IMR-90 (cell line): Measurements from ENCODE around the gene ICAM4. TPM values are rescaled to one million over a fixed set of nuclear protein-coding genes. Genes with fewer than 3 reads are reported as not detected.

Source experiments
- ATAC-seq: fragments of 200-7000 bp; cut with Tn5 transposase; 2 replicates; pipeline ENCODE4 v1.9.1; 2020; ENCODE audit warnings: low read depth, mild to moderate bottlenecking, moderate library complexity
- BruUV-seq: library from RNA; stranded (reverse); fragments of 400-500 nt; replicated peaks from 2 replicates; lab custom pipeline; 2021; lab: Mats Ljungman, UMichigan
- CTCF ChIA-PET: fragments of 300-600 bp; formaldehyde crosslinking; extraction: SDS; loops from one replicate; lab custom pipeline; 2021; ENCODE audit warnings: antibody characterized with exemption; lab: Yijun Ruan, JAX
- POLR2A ChIA-PET: fragments of 300-600 bp; sonication (Branson Sonifier 250); formaldehyde crosslinking; loops from one replicate; lab custom pipeline; 2022; ENCODE audit warnings: antibody characterized with exemption; ENCODE audit not compliant: unreplicated experiment; lab: Charles Lee
- DNase-seq: peaks from one replicate; pipeline ENCODE4 v3.0.0; 2013
- H2AFZ ChIP-seq: replicated peaks from 2 replicates; pipeline ENCODE3; 2013; ENCODE audit warnings: low read length, mild to moderate bottlenecking; ENCODE audit not compliant: poor library complexity
- H2AK5ac ChIP-seq: 2 replicates; pipeline ENCODE4 v1.6.1; 2013; ENCODE audit warnings: low read depth, low read length, inconsistent platforms
- H2AK9ac ChIP-seq: replicated peaks from 2 replicates; pipeline ENCODE3; 2013; ENCODE audit warnings: mild to moderate bottlenecking, low read depth, low read length, moderate library complexity; ENCODE audit not compliant: poor library complexity
- H2BK120ac ChIP-seq: 2 replicates; pipeline ENCODE4 v1.6.1; 2013; ENCODE audit warnings: low read depth, low read length, inconsistent platforms
- H2BK15ac ChIP-seq: 3 replicates; pipeline ENCODE4 v1.6.1; 2013; ENCODE audit warnings: low read depth, low read length, inconsistent platforms
- H2BK20ac ChIP-seq: 2 replicates; pipeline ENCODE4 v1.6.1; 2013; ENCODE audit warnings: low read depth, mild to moderate bottlenecking, inconsistent platforms, low read length, moderate library complexity
- H2BK5ac ChIP-seq: 2 replicates; pipeline ENCODE4 v1.6.1; 2013; ENCODE audit warnings: mild to moderate bottlenecking, low read depth, low read length, inconsistent platforms; ENCODE audit not compliant: poor library complexity, severe bottlenecking
- H3K14ac ChIP-seq: replicated peaks from 2 replicates; pipeline ENCODE4 v1.6.1; 2013; ENCODE audit warnings: low read depth, low read length, inconsistent platforms
- H3K18ac ChIP-seq: 2 replicates; pipeline ENCODE4 v1.6.1; 2013; ENCODE audit warnings: low read depth, low read length, control low read depth
- H3K23ac ChIP-seq: 2 replicates; pipeline ENCODE4 v1.6.1; 2013; ENCODE audit warnings: low read depth, low read length, inconsistent platforms
- H3K27ac ChIP-seq: 2 replicates; pipeline ENCODE4 v1.5.1; 2013; ENCODE audit warnings: mild to moderate bottlenecking, control low read depth, low read length; ENCODE audit not compliant: insufficient read depth
- H3K27me3 ChIP-seq: 2 replicates; pipeline ENCODE4 v1.6.1; 2013; ENCODE audit warnings: low read length; ENCODE audit not compliant: control insufficient read depth, insufficient read depth
- H3K36me3 ChIP-seq: 2 replicates; pipeline ENCODE4 v1.6.1; 2013; ENCODE audit warnings: low read length, mixed read lengths; ENCODE audit not compliant: control insufficient read depth, insufficient read depth
- H3K4ac ChIP-seq: 2 replicates; pipeline ENCODE4 v1.6.1; 2013; ENCODE audit warnings: low read depth, low read length, inconsistent platforms
- H3K4me1 ChIP-seq: 2 replicates; pipeline ENCODE4 v1.6.1; 2013; ENCODE audit warnings: low read length, mixed read lengths; ENCODE audit not compliant: control insufficient read depth, insufficient read depth
- H3K4me2 ChIP-seq: 2 replicates; pipeline ENCODE4 v1.6.1; 2013; ENCODE audit warnings: low read depth, mild to moderate bottlenecking, control low read depth, low read length, moderate library complexity
- H3K4me3 ChIP-seq: 2 replicates; pipeline ENCODE4 v1.5.1; 2013; ENCODE audit warnings: low read depth, mild to moderate bottlenecking, control low read depth, low read length, moderate library complexity; ENCODE audit not compliant: insufficient read depth
- H3K56ac ChIP-seq: 2 replicates; pipeline ENCODE4 v1.6.1; 2013; ENCODE audit warnings: low read length, inconsistent platforms; ENCODE audit not compliant: insufficient read depth; ENCODE audit errors: extremely low read depth
- H3K79me1 ChIP-seq, 2 experiments: 2 replicates each; pipeline ENCODE4 v1.6.1; 2013; ENCODE audit warnings: low read length in 2 of 2, inconsistent platforms in 1 of 2, low read depth in 1 of 2
- H3K9ac ChIP-seq: 2 replicates; pipeline ENCODE4 v1.6.1; 2013; ENCODE audit warnings: low read depth, low read length, control low read depth
- H3K9me1 ChIP-seq: 2 replicates; pipeline ENCODE4 v1.6.1; 2013; ENCODE audit warnings: low read length, inconsistent platforms; ENCODE audit not compliant: insufficient read depth
- H3K9me3 ChIP-seq: 2 replicates; pipeline ENCODE4 v1.6.1; 2013; ENCODE audit warnings: low read length; ENCODE audit not compliant: control insufficient read depth, insufficient read depth
- H4K20me1 ChIP-seq: 2 replicates; pipeline ENCODE4 v1.6.1; 2013; ENCODE audit warnings: low read length, inconsistent platforms; ENCODE audit not compliant: insufficient read depth
- H4K5ac ChIP-seq: 2 replicates; pipeline ENCODE4 v1.6.1; 2013; ENCODE audit warnings: mild to moderate bottlenecking, low read depth, low read length, control low read depth
- H4K8ac ChIP-seq, 2 experiments: 2 replicates each; pipeline ENCODE4 v1.6.1; 2013; ENCODE audit warnings: low read depth in 2 of 2, low read length in 2 of 2, control low read depth in 1 of 2, inconsistent platforms in 1 of 2
- H4K91ac ChIP-seq: 2 replicates; pipeline ENCODE4 v1.6.1; 2013; ENCODE audit warnings: low read depth, low read length, inconsistent platforms; ENCODE audit not compliant: insufficient read depth
- BHLHE40 ChIP-seq: fragments of 150-350 bp; IDR thresholded peaks from 2 replicates; pipeline ENCODE4 v1.6.1; 2016; ENCODE audit warnings: mild to moderate bottlenecking, low read depth, low read length
- CHD1 ChIP-seq: IDR thresholded peaks from 2 replicates; pipeline ENCODE4 v1.6.1; 2012; ENCODE audit warnings: low read depth, low read length, improper control_type of control experiment
- ELK1 ChIP-seq: fragments of 150-350 bp; IDR thresholded peaks from 2 replicates; pipeline ENCODE4 v1.6.1; 2016; ENCODE audit warnings: low read depth, mild to moderate bottlenecking, low read length, moderate library complexity, borderline replicate concordance
- FOS ChIP-seq: fragments of 150-350 bp; IDR thresholded peaks from 2 replicates; pipeline ENCODE4 v1.6.1; 2016; ENCODE audit warnings: low read depth, low read length
- MAZ ChIP-seq: IDR thresholded peaks from 2 replicates; pipeline ENCODE4 v1.6.1; 2012; ENCODE audit warnings: low read depth, mild to moderate bottlenecking, low read length, improper control_type of control experiment, moderate library complexity, borderline replicate concordance
- MXI1 ChIP-seq: IDR thresholded peaks from 2 replicates; pipeline ENCODE4 v1.6.1; 2012; ENCODE audit warnings: low read depth, mild to moderate bottlenecking, low read length, moderate library complexity, borderline replicate concordance
- NFE2L2 ChIP-seq: fragments of 150-350 bp; IDR thresholded peaks from 2 replicates; pipeline ENCODE4 v1.6.1; 2016; ENCODE audit warnings: low read depth, mild to moderate bottlenecking, low read length
- POLR2A ChIP-seq: IDR thresholded peaks from 2 replicates; pipeline ENCODE4 v1.6.1; 2012; ENCODE audit warnings: mild to moderate bottlenecking, low read depth, low read length
- RAD21 ChIP-seq: IDR thresholded peaks from 2 replicates; pipeline ENCODE4 v1.6.1; 2012; ENCODE audit warnings: low read length, improper control_type of control experiment
- RCOR1 ChIP-seq: IDR thresholded peaks from 2 replicates; pipeline ENCODE4 v1.6.1; 2012; ENCODE audit warnings: mild to moderate bottlenecking, low read length, improper control_type of control experiment; ENCODE audit not compliant: insufficient replicate concordance
- RFX5 ChIP-seq: IDR thresholded peaks from 2 replicates; pipeline ENCODE4 v1.8.0; 2012; ENCODE audit warnings: low read depth, mild to moderate bottlenecking, low read length, moderate library complexity
- SMC3 ChIP-seq: fragments of 150-350 bp; IDR thresholded peaks from 2 replicates; pipeline ENCODE4 v1.6.1; 2016; ENCODE audit warnings: low read depth, mild to moderate bottlenecking, antibody characterized with exemption, low read length, moderate library complexity
- WGBS, 2 experiments: methylation state at CpG; one replicate each; pipeline versions ENCODE4 v1.1.5 to v1.1.7; 2013; ENCODE audit warnings: missing lambda C conversion rate in 2 of 2; ENCODE audit not compliant: insufficient read length in 1 of 2; ENCODE audit errors: extremely low coverage in 2 of 2; 5-methylcytosine and 5-hydroxymethylcytosine counted together
- dilution Hi-C: fragments of 300-500 bp; cut with HindIII; formaldehyde crosslinking; loops from one replicate; pipeline ENCODE4 v1.14.3; 2018; ENCODE audit warnings: low sequenced_read_pairs; ENCODE audit not compliant: unreplicated experiment
- in situ Hi-C: fragments of 300-500 bp; cut with MboI; formaldehyde crosslinking; loops from 3 replicates; pipeline ENCODE4 v1.14.3; 2019; ENCODE audit warnings: low sequenced_read_pairs, inconsistent platforms, mixed read lengths
- intact Hi-C: fragments of 100-400 bp; cut with micrococcal nuclease; formaldehyde crosslinking; loops from 2 replicates; pipeline ENCODE4 v1.10.0; 2022
- polyA plus RNA-seq, 3 experiments: library from polyadenylated mRNA; depleted of rRNA; stranded (reverse); fragments of >200 nt; gene quantifications; 2 replicates each; pipeline ENCODE4 v1.2.3, GENCODE V29; 2012; ENCODE audit warnings: low replicate concordance in 1 of 3
- total RNA-seq: library from RNA; depleted of rRNA; stranded (reverse); fragments of >200 nt; gene quantifications from 2 replicates; pipeline ENCODE4 v1.2.3, GENCODE V29; 2012
- TF ChIP-seq, protein P1 (sequence below): conservative IDR thresholded peaks from 2 replicates; pipeline ENCODE4 v1.5.1; 2012; ENCODE audit warnings: mild to moderate bottlenecking, low read depth, low read length, improper control_type of control experiment
- TF ChIP-seq, protein P2 (sequence below): fragments of 150-350 bp; IDR thresholded peaks from 2 replicates; pipeline ENCODE4 v1.6.1; 2017; ENCODE audit warnings: mild to moderate bottlenecking, antibody characterized with exemption, low read length, low read depth

The ICAM4 gene
- total and polyA plus RNA-seq, 2 of the 4 experiments (the other 2 are of a cell fraction): 2.3 to 4.0 TPM

- H3K9ac ChIP-seq: no peak overlapping the region
- no peaks in the 10 kb centered on the region for H3K27me3 ChIP-seq
- in situ Hi-C loops (no loop called here), intact Hi-C loops (no loop called here), dilution Hi-C loops (no loop called here)
- H3K4me2 ChIP-seq: no peak overlapping the region
- POLR2A ChIA-PET: no interaction called here
- BruUV-seq: no TSS peak
- no peak overlapping the region for H4K91ac ChIP-seq
- DNase-seq (no peak), ATAC-seq (no peak)
- no peak overlapping the region for H2BK15ac ChIP-seq
- no peak overlapping the region for H3K27ac ChIP-seq
- no peak overlapping the region for H3K4ac ChIP-seq
- no peak overlapping the region for H3K18ac ChIP-seq
- H4K20me1 ChIP-seq: peaks cover 9% of the 10 kb centered on the region; the same call in 1 of the 2 replicates
- no peak overlapping the region for H3K14ac ChIP-seq
- H3K23ac ChIP-seq: no peak overlapping the region
- H3K36me3 ChIP-seq: peaks cover 75% of the 10 kb centered on the region
- no peak overlapping the region for H2AFZ ChIP-seq
- no peak overlapping the region for H2BK5ac ChIP-seq
- H3K56ac ChIP-seq: no peak overlapping the region
- no peaks in the 10 kb centered on the region for H3K4me1 ChIP-seq
- H2AK5ac ChIP-seq: no peak overlapping the region
- CTCF ChIA-PET: no interaction called here
- WGBS, 2 experiments: 90% methylated on average over 2 of the region's 19 CpGs; no CpG with 5 or more reads in 1 of the 2 experiments
- H4K8ac ChIP-seq: no peak overlapping the region
- H2BK20ac ChIP-seq: no peak overlapping the region
- no peaks in the 10 kb centered on the region for H3K9me1 ChIP-seq
- no peaks in the 10 kb centered on the region for H3K9me3 ChIP-seq
- no peak overlapping the region for H2BK120ac ChIP-seq
- no peak overlapping the region for H3K4me3 ChIP-seq
- H2AK9ac ChIP-seq: no peak overlapping the region
- no peak overlapping the region for H4K5ac ChIP-seq
- H3K79me1 ChIP-seq: peaks cover 9 to 14% of the 10 kb centered on the region in 2 experiments; a peak in 3 of 4 replicates
- TF ChIP-seq MAZ (no peak), ELK1 (no peak), BHLHE40 (no peak), FOS (no peak), SMC3 (no peak), POLR2A (no peak), RFX5 (no peak), MXI1 (no peak), RCOR1 (no peak), CHD1 (no peak), NFE2L2 (no peak), RAD21 (no peak)
- TF ChIP-seq, protein P1, sequence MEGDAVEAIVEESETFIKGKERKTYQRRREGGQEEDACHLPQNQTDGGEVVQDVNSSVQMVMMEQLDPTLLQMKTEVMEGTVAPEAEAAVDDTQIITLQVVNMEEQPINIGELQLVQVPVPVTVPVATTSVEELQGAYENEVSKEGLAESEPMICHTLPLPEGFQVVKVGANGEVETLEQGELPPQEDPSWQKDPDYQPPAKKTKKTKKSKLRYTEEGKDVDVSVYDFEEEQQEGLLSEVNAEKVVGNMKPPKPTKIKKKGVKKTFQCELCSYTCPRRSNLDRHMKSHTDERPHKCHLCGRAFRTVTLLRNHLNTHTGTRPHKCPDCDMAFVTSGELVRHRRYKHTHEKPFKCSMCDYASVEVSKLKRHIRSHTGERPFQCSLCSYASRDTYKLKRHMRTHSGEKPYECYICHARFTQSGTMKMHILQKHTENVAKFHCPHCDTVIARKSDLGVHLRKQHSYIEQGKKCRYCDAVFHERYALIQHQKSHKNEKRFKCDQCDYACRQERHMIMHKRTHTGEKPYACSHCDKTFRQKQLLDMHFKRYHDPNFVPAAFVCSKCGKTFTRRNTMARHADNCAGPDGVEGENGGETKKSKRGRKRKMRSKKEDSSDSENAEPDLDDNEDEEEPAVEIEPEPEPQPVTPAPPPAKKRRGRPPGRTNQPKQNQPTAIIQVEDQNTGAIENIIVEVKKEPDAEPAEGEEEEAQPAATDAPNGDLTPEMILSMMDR: no peak
- TF ChIP-seq, protein P2, sequence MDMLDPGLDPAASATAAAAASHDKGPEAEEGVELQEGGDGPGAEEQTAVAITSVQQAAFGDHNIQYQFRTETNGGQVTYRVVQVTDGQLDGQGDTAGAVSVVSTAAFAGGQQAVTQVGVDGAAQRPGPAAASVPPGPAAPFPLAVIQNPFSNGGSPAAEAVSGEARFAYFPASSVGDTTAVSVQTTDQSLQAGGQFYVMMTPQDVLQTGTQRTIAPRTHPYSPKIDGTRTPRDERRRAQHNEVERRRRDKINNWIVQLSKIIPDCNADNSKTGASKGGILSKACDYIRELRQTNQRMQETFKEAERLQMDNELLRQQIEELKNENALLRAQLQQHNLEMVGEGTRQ: no peak
Measured at GRCh38 chr19:10321874-10322835, 35.4 kb downstream of the ICAM4 start.
